NCI-H2196 (cell line): ENCODE results near the gene CNTNAP5.
A peak's percentile ranks its signal among the peaks of the same experiment; 100 is the strongest.

ENCODE experiments used
- DNase-seq: peaks from one replicate; lab custom pipeline; 2025; ENCODE audit not compliant: unreplicated experiment; lab: John Stamatoyannopoulos, UW

The CNTNAP5 gene

DNA sequence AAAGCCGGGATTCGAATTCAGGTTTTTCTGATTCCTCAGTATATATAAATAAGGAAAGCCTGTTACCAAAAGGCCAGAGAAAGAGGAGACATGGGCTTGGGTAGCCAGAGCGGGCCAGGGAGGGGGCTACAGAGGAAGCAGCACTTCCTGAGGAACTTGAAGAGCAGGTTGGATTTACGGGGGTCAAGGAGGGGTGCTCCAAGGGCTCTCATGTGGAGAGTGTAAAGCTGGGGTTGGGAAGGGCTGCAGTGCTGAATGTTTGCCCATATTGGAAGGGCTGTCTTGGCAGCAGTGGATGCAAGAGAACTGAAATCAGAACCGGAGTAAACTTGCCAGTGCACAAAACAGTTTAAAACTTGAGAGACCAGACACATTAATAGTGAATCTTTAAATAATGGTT lies 511.5 kb downstream of the CNTNAP5 start:
- no peak for DNase-seq

DNA sequence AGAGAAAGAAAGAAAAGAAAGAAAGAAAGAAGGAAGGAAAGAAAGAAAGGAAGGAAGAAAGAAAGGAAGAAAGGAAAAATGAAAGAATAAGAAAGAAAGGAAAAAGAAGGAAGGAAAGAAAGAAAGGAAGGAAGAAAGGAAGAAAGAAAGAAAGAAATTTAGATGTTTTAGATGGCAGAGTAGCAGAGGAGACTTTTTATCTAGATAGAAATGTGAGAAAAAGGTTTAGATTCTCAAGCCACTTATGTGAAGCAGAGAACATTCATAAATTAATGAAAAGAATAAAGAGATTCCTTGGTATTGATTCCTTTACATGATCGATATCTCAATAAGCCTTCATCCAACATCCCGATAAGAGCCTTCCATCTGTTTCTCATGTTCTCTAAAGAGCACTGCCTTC lies 513.5 kb downstream of the CNTNAP5 start:
- DNase-seq: no peak

DNA sequence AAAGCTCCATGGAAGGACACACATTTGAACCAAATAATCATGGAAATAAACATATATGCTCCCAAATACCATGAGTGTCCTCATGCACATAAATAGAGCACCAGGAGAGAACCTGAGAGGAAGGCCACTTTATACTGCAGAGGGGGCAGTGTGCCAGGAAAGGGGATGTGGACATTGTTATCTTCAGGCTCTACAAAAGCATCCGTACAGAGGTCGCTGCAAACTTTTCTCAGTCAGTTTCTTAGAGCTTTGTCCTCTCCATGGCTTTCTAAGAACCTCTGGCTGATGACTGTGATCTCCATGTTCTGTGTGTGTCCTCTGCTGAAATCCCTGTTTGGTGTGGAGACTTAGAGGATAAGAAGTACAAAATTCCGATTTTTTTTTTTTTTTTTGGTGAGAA lies 515.7 kb downstream of the CNTNAP5 start:
- no peak for DNase-seq

DNA sequence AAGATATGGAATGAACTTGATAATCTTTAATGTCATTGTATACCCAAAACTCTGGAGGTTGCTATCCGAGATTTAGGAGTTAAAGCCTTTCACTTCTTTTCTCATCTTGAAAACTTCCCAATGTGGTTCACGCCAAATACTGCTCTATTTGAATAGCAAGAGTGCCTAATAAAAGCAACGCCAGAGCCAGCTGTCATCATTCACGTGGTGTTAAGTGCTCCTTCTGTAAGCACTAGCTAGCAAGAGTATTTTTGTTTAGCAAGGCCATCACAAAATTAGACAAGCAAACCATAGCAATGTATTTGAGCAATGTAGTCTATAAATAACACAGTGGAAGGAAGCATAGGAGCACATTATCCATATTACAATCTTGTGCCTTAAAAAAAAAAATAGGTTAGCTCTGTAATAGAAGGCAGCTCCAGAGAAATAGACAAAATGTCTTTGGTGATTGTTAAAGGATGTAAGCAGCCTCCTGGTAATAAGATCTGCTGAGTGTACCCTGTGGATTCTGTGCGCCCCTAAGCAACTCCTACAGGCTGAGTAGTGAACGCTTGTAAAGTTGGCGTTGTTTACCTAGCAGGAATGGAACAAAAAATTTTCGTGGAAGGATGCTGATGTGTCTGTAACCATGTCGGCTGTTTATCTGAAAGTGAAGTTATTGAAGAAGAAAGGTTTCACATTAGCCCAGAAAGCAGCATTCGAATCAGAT lies 518.0 kb downstream of the CNTNAP5 start:
- peak; percentile 41 for DNase-seq

DNA sequence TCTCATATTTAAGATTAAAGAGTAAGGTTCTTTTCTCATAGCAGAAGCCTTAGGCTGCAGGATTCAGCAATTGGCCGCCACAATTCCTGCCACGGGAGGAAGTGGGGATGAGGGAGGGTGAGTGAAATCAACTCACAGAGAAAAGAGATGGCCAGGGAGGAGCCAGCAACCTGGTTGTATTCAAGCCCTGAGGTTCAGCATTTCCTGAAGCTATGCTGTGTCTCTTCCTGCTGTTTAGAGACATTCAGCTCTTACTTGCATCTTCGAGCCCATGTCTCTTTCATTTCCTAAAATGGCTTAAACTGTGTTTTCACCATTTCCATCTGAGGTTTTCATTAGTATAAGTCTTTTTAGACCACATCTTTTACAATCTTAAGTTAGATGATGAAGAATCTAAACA lies 522.6 kb downstream of the CNTNAP5 start:
- DNase-seq: no peak

DNA sequence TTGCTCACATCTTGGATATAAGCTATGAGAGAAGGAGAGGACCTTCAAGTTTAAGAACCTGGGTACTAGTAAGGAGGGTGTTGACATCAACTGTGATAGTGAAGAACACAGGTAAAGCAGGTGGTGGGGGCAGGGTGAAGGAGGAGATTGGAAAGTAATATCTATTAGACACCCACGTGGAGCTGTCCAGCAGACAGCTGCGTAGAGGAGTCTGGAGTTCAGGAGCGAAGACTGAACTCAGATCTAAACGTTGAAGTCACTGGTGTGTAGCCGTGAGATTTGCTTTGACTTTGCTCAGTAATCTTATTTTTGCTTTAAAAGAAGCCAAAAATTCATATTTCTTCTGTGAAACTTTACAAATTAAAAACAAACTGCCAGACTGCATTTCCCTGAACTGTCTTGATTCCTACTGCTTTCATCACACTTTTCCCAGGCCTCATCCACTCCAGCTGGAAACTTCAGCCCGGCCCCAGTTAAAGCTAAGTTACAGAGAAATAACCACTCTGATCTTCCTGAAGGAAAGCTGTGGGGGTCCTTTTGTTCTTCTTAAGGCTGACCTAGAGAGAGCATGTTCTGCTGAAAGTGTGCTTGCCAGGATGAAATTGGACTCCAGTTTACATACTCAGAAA lies 533.3 kb downstream of the CNTNAP5 start:
- no peak for DNase-seq

DNA sequence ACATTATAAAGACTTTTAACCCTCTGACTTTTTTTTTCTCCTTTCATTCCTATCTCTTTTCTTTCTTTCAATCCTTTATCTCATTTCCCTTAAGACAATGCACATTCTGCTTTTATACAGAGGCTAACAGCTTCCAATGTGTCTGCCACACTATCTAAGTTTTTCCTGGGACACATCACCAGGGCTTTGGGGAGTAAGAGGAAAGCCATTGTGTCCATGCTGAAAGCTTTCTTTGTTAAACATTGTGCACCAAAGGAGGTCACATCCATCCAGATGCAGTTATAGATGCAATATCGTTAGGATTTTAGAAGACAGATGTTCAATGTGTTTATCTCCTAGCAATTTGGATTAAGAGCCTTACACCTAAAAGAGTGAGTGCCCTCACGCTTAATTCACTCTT lies 534.1 kb downstream of the CNTNAP5 start:
- no peak for DNase-seq

DNA sequence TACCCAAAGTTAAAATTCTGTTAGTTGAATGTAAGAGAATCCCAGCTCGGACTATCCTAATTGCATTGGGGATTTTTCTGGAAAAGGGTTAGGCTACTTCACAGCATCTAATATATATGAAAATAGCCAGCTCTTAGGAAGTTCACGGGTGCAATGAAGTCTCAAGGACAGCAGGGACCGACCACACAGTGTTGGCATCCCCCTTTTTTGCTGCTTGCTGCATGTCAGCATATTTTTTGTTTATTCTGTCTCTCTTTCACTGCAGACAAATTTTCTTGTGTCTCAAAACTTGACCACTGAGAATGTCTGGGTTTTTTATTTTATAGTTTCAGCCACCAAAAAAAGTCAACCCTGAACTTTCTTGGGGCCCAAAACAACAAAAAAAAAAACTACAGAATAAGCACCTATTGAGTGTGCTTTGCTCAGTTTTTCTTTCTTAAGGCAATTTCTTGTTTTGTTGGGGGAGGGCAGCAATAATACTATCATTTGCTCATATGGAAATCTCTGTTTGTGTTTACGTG lies 535.6 kb downstream of the CNTNAP5 start:
- no peak for DNase-seq

DNA sequence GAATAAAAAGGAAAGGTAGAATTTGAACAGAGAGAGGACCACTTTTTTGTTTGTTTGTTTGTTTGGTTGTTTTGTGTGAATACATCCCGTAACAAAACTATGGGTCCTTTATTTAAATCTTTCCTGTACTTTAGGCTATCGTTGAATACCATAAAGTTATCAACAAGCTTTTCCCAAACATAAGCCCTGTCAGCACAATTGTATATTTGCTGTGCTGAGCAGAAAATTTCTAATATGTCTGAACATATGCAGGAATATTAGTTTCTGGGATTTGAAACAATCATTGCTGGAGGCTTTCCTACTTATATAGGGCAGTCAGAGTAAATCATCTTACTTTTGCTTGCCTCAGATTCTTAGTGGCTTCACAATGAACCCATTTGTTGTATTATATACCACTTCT lies 536.4 kb downstream of the CNTNAP5 start:
- DNase-seq: no peak

DNA sequence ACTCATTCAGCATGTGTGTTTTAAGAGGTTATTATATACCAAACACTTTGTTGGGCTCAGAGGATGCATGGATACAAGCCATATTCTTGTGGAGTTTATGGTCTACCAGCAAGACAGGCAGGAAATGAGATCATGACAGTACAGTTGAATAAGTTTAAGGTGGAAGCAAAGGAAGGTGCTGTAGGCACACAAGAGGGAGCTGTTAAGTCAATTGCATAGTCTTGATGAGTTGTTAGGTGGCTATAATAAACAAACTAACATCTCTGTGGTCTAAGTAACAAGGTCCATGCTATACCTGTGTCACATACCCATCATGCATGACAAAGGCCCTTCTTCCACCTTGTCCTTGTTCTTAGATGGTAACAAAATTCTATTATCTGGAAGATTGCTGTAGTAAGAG lies 538.3 kb downstream of the CNTNAP5 start:
- DNase-seq: no peak

DNA sequence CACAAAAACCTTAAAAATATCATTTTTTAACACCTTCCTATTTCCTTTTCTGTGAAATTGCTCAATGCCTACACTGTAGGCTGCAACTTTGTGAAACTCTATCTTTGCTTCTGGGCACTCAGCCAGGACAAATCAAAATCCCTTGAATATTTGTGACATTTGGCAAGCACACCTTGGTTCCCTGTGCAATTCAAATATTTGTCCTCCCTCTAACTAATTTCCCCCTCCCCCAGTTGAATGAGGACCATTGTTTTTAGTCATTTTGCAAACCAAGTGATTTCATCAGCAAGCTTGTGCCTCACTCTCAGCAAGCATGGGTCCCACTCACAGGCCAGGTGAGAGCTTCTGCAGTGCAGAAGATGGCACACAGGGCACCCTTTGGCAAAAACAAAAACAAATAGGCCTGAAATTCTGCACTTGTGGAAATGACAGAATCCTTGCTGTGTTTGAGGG lies 541.5 kb downstream of the CNTNAP5 start:
- DNase-seq: peak; percentile 81

DNA sequence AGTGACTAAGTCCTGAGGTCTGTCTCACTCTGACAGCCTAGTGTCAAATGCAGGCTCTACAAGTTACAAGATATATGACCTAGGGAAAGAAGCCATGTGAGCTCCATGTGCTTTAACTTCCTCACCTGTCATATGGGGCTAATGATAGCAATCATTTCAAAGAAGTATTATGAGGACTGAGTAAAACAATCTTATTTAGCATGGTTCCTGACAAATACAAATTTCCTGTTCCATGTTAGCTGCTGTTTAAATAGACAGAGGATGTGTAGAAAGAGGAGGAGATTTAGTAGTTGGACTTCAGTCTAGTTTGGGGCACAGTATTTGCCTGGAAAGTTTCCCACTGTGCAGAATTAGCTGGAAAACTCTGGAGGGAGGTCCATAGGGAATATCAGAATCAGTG lies 545.8 kb downstream of the CNTNAP5 start:
- DNase-seq: no peak

DNA sequence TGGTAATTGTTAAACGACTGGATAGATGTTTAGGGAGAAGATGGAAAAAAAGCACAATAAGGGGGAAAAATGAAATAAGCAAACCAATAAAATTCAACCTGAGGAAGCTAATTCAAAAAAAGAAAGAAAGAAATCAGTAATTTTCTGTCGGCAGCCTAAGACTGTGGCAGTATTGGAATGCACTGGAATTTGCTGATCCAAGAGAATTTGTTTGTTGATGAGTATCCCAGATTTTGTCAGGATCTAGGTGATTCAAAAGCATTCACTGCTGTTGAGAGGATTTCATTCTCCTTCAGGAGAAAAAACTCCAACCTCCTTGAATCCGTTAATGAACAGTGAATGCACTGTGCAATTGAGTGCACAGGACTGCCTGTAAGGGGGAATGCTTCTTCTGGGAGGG lies 546.7 kb downstream of the CNTNAP5 start:
- no peak for DNase-seq

DNA sequence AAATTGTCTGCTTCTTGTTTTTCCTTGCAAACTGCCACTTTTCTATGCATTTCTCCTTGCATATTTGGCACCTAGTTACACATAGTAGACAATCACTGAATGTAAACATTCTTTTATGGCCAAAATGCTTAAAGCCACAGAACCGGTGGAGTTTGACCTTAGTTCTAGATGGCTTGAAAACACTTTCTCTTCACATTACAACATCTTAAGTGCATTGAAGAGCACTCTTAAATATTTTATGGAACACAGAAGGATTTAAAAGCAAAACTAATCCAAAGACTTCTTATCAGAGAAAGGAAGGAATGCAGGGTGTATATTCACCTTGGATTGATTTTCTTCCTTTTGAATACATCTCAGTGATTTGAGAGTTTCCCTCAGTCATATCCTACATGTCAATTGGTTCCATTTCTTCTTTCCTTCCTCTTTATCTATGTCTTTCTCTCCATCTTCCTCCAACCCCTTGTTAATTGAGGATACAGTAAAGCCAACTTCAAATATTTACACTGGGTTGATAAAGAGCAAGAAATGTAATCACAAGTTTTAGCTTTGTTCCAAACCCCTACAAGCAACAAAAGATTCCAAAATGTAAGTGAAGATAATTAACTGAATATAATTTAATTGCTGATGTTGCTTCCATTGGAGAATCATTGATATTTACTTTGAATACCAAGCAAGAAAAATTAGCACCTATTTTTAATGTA lies 548.0 kb downstream of the CNTNAP5 start:
- DNase-seq: no peak

DNA sequence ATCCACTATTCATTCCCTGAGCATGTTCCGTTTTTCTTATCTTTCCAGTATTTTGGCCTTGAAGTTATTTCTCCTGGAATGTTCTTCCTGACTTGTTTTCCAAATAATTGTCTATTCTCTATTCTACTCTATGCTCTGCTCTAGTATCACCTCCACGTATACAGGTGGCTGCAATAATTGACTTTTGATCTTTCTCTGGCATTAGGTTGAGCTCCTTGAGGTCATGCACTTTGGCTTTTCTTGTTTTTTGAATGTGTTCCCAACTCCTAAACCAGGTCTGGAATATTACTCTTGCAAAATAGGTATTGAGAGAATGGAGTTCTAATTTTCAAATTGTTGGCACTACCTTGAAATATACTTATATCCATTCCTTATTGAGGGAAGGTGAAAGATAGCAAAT lies 550.4 kb downstream of the CNTNAP5 start:
- no peak for DNase-seq

DNA sequence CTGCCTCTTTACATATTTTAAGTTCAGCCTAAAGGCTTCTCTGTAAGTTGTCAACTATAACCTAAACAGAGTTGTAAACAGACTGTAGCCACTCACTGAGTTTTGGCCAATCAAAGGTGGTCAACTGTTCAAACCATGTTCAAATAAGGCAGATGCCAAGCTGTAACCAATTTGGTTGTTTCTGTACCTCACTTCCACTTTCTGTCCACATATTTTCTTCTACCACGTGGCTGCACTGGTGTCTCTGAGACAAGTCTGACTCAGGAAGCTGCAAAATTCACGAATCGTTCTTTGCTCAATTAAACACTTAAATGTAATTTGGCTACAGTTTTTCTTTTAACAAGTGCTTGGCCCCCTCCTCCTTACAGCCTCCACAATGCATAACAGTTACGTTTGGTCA lies 555.2 kb downstream of the CNTNAP5 start:
- DNase-seq: no peak

DNA sequence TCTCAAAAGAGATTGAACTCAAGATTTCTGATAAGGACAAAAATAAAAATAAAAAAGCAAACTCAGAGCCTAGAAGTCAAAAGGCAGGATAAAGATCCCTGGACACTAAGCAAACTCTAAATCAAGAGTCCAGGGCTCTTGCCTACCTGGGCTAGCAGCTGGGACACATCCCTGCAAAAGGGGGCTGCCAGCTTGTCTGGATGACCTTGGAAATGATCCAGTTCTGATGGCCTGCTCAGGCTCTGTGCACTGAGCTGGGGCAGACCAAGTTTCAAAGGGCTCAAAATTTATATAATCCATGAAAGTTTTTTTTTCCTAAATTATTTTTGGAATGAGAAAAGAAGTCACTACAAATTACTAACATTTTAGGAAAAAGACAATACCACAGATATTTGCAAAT lies 557.3 kb downstream of the CNTNAP5 start:
- DNase-seq: no peak

DNA sequence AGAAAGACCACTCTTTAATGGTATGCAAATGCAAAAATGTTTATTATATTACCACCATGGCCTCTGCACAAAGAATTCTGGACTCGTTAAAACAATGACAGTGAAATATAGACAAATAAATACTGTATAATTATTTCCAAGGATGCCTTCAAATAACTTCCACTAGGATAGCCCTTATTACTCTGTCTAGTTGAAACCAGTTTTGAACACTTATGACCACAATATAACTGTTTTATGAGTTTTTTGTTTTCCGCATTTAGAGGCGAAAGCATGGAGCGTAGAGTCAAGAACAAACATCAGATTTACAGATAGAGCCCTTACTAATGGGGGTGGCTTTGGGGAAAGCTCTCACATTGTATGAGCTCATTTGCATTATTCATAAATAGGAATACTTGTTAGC lies 559.5 kb downstream of the CNTNAP5 start:
- DNase-seq: no peak

DNA sequence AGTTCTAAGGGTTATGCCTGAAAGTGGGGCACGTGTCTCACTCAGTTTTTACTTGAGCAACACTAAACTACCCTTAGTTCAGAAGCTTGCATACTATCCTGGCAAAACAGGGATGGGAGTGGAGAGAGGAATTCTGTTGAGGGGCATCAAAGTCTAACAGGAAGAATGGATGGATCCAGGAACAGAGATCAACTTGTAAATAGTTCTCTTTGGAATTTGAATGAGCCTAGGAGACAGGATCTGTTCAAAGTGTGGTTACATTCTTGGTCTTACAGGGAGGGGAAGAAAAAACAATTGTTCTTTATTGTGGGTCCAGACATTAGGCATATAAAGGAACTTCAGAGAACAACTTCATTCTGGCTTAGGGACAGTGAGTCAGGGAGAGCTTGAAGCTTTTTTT lies 560.2 kb downstream of the CNTNAP5 start:
- DNase-seq: no peak

DNA sequence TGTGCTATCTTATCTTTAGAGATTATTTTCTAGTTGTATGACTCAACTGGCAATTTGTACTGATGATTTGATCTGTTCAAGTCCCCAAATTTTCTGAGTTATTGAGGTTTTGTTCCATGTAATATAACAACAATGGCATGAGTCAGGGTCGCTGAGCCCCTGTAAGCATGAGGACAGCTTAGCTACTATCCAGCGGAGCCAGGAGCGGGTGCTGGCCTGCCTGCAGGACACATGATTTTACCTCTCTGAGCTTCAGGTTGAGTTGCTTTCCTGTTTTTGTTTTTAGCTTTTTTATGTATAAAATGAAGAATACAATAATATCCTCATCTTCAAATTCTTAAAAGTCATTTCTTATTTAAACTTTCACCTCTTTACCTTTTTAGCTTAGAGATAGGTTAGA lies 561.1 kb downstream of the CNTNAP5 start:
- no peak for DNase-seq

DNA sequence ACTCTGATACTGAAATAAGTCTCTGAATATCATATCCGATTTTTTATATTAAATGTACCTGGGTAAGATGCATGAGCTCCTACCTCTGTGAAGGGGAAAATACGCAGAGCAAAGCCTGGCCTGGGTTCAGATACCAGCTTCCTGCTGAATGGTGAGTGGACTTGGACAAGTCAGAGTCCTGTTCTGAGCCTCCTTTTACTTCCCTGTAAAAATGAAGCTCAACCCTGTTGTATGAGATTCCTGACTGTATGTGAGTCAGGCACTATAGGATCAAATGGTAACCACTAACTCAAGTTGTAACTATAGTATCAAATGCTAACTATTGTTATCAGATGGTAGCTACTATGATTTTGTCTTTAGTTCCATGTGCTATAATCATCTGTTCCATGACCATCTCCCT lies 561.7 kb downstream of the CNTNAP5 start:
- DNase-seq: no peak

DNA sequence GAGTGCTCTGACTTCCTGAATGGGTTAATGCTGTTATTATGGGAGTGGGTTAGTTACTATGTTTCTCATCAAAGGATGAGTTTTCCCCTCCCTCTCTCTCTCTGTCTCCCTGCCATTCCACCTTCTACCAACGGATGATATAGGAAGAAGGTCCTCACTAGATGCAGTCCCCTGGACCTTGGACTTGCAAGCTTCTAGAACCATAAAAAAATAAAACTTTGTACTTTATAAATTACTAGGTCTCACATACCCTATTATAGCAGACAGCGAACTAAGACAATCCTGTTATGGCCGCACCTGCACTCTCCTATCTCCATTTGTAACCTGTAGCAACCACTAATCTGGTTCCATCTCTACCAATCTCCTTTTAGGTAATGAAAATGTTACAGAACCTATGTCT lies 564.9 kb downstream of the CNTNAP5 start:
- DNase-seq: no peak
